ENCODE measurements around the gene YWHAH.

YWHAH gene

GRCh38 chr22:31942091-31942490 lies 2.2 kb upstream of the YWHAH start:
- Histone ChIP-seq H3K27ac (ENCODE audit: low read length) (no peak overlapping the region), H3K4me3 (ENCODE audit: low read length) (no peak overlapping the region), H3K4me2 (ENCODE audit: low read length) (no peak overlapping the region), H3K79me2 (ENCODE audit: low read length) (peaks cover 28% of the 10 kb centered on the region), H3K9ac (ENCODE audit: low read length) (no peak overlapping the region), H3K36me3 (replicated peaks; ENCODE audit: low read depth, low read length) (peaks cover 10% of the 10 kb centered on the region), H3K9me3 (ENCODE audit: insufficient read depth, low read length) (no peaks in the 10 kb centered on the region), H4K20me1 (ENCODE audit: insufficient read depth, low read length) (peaks cover 16% of the 10 kb centered on the region), H3K4me1 (ENCODE audit: low read length) (peaks cover 22% of the 10 kb centered on the region), H3K27me3 (ENCODE audit: low read depth, low read length) (no peaks in the 10 kb centered on the region), H2AFZ (ENCODE audit: low read depth, low read length) (no peak overlapping the region)
- TF ChIP-seq CTCF (IDR thresholded peaks at IDR 0.05; ENCODE audit: low read depth, low read length) (no peak), EZH2phosphoT487 (IDR thresholded peaks at IDR 0.05; ENCODE audit: low read depth) (no peak)

- H3K4me3 ChIP-seq (ENCODE audit: low read length): peak overlapping the region; percentile 94
These were observed 943 bp upstream of the YWHAH start for GRCh38 chr22:31943206-31943977.

DNA sequence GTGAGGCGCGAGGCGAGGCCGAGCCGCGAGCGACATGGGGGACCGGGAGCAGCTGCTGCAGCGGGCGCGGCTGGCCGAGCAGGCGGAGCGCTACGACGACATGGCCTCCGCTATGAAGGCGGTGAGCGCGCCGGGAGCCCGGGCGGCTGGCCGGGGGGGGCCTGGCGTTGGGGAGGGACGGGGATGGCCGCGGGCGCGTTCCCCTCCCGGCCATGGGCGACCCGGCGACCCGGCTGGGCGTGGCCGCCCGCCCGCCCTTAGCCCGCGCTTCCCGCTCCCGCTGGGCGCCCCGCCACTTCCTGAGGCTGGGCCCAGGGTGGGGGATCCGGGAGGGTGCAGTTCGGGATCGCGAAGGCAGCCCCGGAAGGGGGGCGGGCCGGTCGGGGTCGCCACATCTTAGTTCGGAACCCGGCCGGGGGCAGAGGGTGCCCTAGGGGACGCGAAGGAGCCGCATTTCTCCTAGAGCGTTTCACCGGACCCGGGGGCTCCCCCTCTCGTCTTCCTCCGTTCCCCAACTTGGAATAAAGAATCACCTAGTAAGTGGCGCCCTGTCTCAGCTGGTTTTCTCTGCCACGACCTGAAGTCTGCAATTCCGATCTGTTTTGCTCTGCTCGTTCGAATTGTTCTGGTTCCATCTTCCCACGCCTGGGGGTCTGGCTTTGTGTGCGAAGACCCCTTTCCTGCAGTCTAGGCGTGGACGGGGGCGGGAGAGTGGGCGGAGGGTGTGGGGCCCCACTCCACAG lies 536 bp downstream of the YWHAH start:
- Histone ChIP-seq H3K27ac (ENCODE audit: low read length) (peak overlapping the region; percentile 77), H3K9ac (ENCODE audit: low read length) (peak overlapping the region; percentile 98), H3K4me1 (ENCODE audit: low read length) (peaks cover 26% of the 10 kb centered on the region), H3K79me2 (ENCODE audit: low read length) (peaks cover 54% of the 10 kb centered on the region), H3K4me2 (ENCODE audit: low read length) (peak overlapping the region; percentile 86), H3K36me3 (replicated peaks; ENCODE audit: low read depth, low read length) (peaks cover 26% of the 10 kb centered on the region), H2AFZ (ENCODE audit: low read depth, low read length) (no peak overlapping the region), H3K27me3 (ENCODE audit: low read depth, low read length) (no peaks in the 10 kb centered on the region), H4K20me1 (ENCODE audit: insufficient read depth, low read length) (peaks cover 31% of the 10 kb centered on the region), H3K9me3 (ENCODE audit: insufficient read depth, low read length) (no peaks in the 10 kb centered on the region), H3K4me3 (ENCODE audit: low read length) (peak overlapping the region; percentile 94)
- TF ChIP-seq CTCF (IDR thresholded peaks at IDR 0.05; ENCODE audit: low read depth, low read length) (no peak), EZH2phosphoT487 (IDR thresholded peaks at IDR 0.05; ENCODE audit: low read depth) (no peak)

More at GRCh38 chr22:31943206-31943977, 943 bp upstream of the YWHAH start:
- peak overlapping the region; percentile 77 for H3K27ac ChIP-seq (ENCODE audit: low read length)
- peaks cover 26% of the 10 kb centered on the region for H3K4me1 ChIP-seq (ENCODE audit: low read length)
- peak overlapping the region; percentile 83 for H3K4me2 ChIP-seq (ENCODE audit: low read length)
- peaks cover 41% of the 10 kb centered on the region for H3K79me2 ChIP-seq (ENCODE audit: low read length)
- peak overlapping the region; percentile 79 for H2AFZ ChIP-seq (ENCODE audit: low read depth, low read length)
- peaks cover 27% of the 10 kb centered on the region for H4K20me1 ChIP-seq (ENCODE audit: insufficient read depth, low read length)
- no peaks in the 10 kb centered on the region for H3K9me3 ChIP-seq (ENCODE audit: insufficient read depth, low read length)
- peaks cover 18% of the 10 kb centered on the region for H3K36me3 ChIP-seq (replicated peaks; ENCODE audit: low read depth, low read length)
- peak overlapping the region; percentile 98 for H3K9ac ChIP-seq (ENCODE audit: low read length)
- no peaks in the 10 kb centered on the region for H3K27me3 ChIP-seq (ENCODE audit: low read depth, low read length)
- TF ChIP-seq CTCF (IDR thresholded peaks at IDR 0.05; ENCODE audit: low read depth, low read length) (no peak), EZH2phosphoT487 (IDR thresholded peaks at IDR 0.05; ENCODE audit: low read depth) (no peak)

GRCh38 chr22:31945443-31945855 lies 1.1 kb downstream of the YWHAH start:
- H3K4me1 ChIP-seq (ENCODE audit: low read length): peaks cover 26% of the 10 kb centered on the region
- no peaks in the 10 kb centered on the region for H3K9me3 ChIP-seq (ENCODE audit: insufficient read depth, low read length)
- peak overlapping the region; percentile 94 for H3K4me3 ChIP-seq (ENCODE audit: low read length)
- peak overlapping the region; percentile 86 for H3K4me2 ChIP-seq (ENCODE audit: low read length)
- TF ChIP-seq CTCF (IDR thresholded peaks at IDR 0.05; ENCODE audit: low read depth, low read length) (no peak), EZH2phosphoT487 (IDR thresholded peaks at IDR 0.05; ENCODE audit: low read depth) (no peak)
- no peaks in the 10 kb centered on the region for H3K27me3 ChIP-seq (ENCODE audit: low read depth, low read length)
- peaks cover 35% of the 10 kb centered on the region for H4K20me1 ChIP-seq (ENCODE audit: insufficient read depth, low read length)
- peaks cover 31% of the 10 kb centered on the region for H3K36me3 ChIP-seq (replicated peaks; ENCODE audit: low read depth, low read length)
- H2AFZ ChIP-seq (ENCODE audit: low read depth, low read length): no peak overlapping the region
- H3K79me2 ChIP-seq (ENCODE audit: low read length): peaks cover 60% of the 10 kb centered on the region
- peak overlapping the region; percentile 77 for H3K27ac ChIP-seq (ENCODE audit: low read length)
- H3K9ac ChIP-seq (ENCODE audit: low read length): peak overlapping the region; percentile 98
